Endodermal cell (in vitro differentiated cells): ENCODE data around the gene FRA10AC1. TPM values are rescaled to one million over a fixed set of nuclear protein-coding genes. Genes with fewer than 3 reads are reported as not detected.
A peak's percentile ranks its signal among the peaks of the same experiment; 100 is the strongest.

Experiments used
- DNase-seq: peaks from one replicate; pipeline ENCODE4 v3.0.0-alpha.2; 2017
- H3K27ac ChIP-seq: 2 replicates; pipeline ENCODE4 v1.5.1; 2013; ENCODE audit warnings: mild to moderate bottlenecking, low read depth, low read length, moderate library complexity
- H3K27me3 ChIP-seq: 2 replicates; pipeline ENCODE4 v1.6.1; 2013; ENCODE audit warnings: mild to moderate bottlenecking, low read length, moderate library complexity; ENCODE audit not compliant: insufficient read depth, control insufficient read depth, poor library complexity, severe bottlenecking
- H3K36me3 ChIP-seq: 2 replicates; pipeline ENCODE4 v1.7.0; 2013; ENCODE audit warnings: mild to moderate bottlenecking, low read length, moderate library complexity; ENCODE audit not compliant: control insufficient read depth, insufficient read depth
- H3K4me1 ChIP-seq: one replicate; pipeline ENCODE4 v1.7.0; 2013; ENCODE audit warnings: low read length; ENCODE audit not compliant: control insufficient read depth, insufficient read depth
- H3K4me3 ChIP-seq: 2 replicates; pipeline ENCODE4 v1.5.1; 2013; ENCODE audit warnings: mild to moderate bottlenecking, low read length, moderate library complexity
- H3K9ac ChIP-seq: 2 replicates; pipeline ENCODE4 v1.6.1; 2013; ENCODE audit warnings: mild to moderate bottlenecking, low read length, moderate library complexity; ENCODE audit not compliant: poor library complexity, severe bottlenecking; ENCODE audit errors: extremely low read depth
- H3K9me3 ChIP-seq: 2 replicates; pipeline ENCODE4 v1.6.1; 2013; ENCODE audit warnings: mild to moderate bottlenecking, low read length, moderate library complexity; ENCODE audit not compliant: control insufficient read depth
- H3K27ac Mint-ChIP-seq: 2 replicates; pipeline ENCODE4 v1.8.0; 2020; ENCODE audit warnings: mixed read lengths
- H3K27me3 Mint-ChIP-seq: 2 replicates; pipeline ENCODE4 v1.8.0; 2021; ENCODE audit warnings: mild to moderate bottlenecking, mixed read lengths; ENCODE audit not compliant: insufficient read depth
- H3K36me3 Mint-ChIP-seq: 2 replicates; pipeline ENCODE4 v1.8.0; 2020; ENCODE audit warnings: low read depth, mixed read lengths
- H3K4me1 Mint-ChIP-seq: 2 replicates; pipeline ENCODE4 v1.8.0; 2020; ENCODE audit warnings: mixed read lengths
- H3K4me3 Mint-ChIP-seq: 2 replicates; pipeline ENCODE4 v1.8.0; 2020; ENCODE audit warnings: mild to moderate bottlenecking, moderate library complexity, mixed read lengths
- H3K9me3 Mint-ChIP-seq: 2 replicates; pipeline ENCODE4 v1.8.0; 2020; ENCODE audit warnings: mild to moderate bottlenecking, mixed read lengths
- WGBS, 2 experiments: methylation state at CpG; one replicate each; pipeline versions ENCODE4 v1.1.5 to v1.1.7; 2013; ENCODE audit warnings: missing lambda C conversion rate in 2 of 2, mixed read lengths in 1 of 2; ENCODE audit not compliant: insufficient coverage in 1 of 2, insufficient read length in 1 of 2; 5-methylcytosine and 5-hydroxymethylcytosine counted together
- total RNA-seq, 2 donors: library from RNA; stranded (reverse); fragmentation: NEBNext Ultra II Directional in 1 of 2; extraction: Animal tissue kit (Norgen Biotek cat#: 25700) in 1 of 2; gene quantifications; 2 replicates in 1 of 2; 3 replicates in 1 of 2; pipeline ENCODE4 v1.2.1, GENCODE V29; 2021
- TF ChIP-seq, protein P1 (sequence below): fragments of 200-600 bp; sonication (generic); conservative IDR thresholded peaks from 2 replicates; pipeline ENCODE4 v1.5.0; 2021; ENCODE audit warnings: antibody characterized with exemption, mild to moderate bottlenecking

The FRA10AC1 gene
- total RNA-seq, 2 donors from 2014 or later = 16.5 to 28.3 TPM

DNA sequence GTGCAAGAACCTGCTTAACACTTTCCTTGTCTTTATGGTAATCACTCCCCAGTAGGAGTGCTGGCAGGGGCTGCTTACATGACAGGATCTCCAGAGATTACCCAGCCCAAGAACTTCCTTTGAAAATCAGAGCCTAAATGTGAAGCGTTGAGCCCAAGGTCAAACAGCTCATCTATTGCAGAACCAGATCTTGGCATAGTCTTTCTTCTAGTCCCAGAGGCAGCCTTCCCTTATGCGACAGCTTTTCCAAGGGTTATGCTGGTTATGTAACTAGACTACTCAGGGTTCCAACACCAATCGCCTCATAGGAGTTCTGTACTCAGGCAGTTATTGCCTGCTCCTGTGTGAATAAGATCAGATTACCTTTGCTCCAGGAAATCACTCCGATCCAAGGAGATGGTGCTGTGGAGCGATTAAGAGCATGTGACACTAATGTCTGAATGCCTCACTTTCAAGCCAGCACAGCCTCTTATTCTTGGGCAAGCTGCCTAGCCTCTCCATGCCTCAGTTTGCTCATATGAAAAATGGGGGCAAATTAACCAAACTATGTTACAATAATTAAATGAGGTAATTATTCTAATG is 46.9 kb upstream of the FRA10AC1 start:
- H3K36me3 ChIP-seq = no peaks in the 10 kb centered on the region
- WGBS, 2 experiments = 5 to 13% methylated on average over 4 to 5 of the region's 5 CpGs
- H3K4me1 ChIP-seq = peaks cover 25% of the 10 kb centered on the region
- no peak overlapping the region for H3K27ac ChIP-seq
- H3K9me3 Mint-ChIP-seq = no peaks in the 10 kb centered on the region
- peak overlapping the region; percentile 58 for H3K27ac Mint-ChIP-seq
- H3K9ac ChIP-seq = no peak overlapping the region
- H3K27me3 Mint-ChIP-seq = no peaks in the 10 kb centered on the region
- TF ChIP-seq, protein P1, sequence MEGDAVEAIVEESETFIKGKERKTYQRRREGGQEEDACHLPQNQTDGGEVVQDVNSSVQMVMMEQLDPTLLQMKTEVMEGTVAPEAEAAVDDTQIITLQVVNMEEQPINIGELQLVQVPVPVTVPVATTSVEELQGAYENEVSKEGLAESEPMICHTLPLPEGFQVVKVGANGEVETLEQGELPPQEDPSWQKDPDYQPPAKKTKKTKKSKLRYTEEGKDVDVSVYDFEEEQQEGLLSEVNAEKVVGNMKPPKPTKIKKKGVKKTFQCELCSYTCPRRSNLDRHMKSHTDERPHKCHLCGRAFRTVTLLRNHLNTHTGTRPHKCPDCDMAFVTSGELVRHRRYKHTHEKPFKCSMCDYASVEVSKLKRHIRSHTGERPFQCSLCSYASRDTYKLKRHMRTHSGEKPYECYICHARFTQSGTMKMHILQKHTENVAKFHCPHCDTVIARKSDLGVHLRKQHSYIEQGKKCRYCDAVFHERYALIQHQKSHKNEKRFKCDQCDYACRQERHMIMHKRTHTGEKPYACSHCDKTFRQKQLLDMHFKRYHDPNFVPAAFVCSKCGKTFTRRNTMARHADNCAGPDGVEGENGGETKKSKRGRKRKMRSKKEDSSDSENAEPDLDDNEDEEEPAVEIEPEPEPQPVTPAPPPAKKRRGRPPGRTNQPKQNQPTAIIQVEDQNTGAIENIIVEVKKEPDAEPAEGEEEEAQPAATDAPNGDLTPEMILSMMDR = no peak
- no peak overlapping the region for H3K4me3 ChIP-seq
- no peaks in the 10 kb centered on the region for H3K36me3 Mint-ChIP-seq
- H3K4me3 Mint-ChIP-seq = no peak overlapping the region
- H3K27me3 ChIP-seq = no peaks in the 10 kb centered on the region
- peak; percentile 90 for DNase-seq
- no peaks in the 10 kb centered on the region for H3K9me3 ChIP-seq
- H3K4me1 Mint-ChIP-seq = peaks cover 69% of the 10 kb centered on the region

DNA sequence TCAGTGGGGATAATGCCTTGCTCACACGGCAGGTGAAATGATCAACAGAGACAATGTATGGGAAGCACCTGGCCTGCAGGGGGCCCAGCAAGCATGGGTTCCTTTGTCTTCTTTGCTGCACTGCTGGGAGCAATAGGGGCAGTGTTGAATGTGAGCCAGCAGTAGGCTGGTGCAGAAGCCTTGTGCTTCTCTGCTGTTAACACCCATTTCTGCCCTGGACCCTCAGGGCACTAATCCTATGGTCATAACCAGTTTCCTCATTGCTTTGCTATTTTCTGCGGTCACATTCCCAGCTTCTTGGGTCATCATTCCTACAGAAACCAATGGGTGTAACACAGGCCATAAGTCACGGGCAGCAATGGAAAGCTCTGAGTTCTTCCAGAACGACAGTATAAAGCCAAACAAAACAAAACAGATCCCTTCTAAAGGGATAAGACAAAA is 44.5 kb upstream of the FRA10AC1 start:
- H3K36me3 Mint-ChIP-seq = no peaks in the 10 kb centered on the region
- Histone ChIP-seq H3K4me1 (peaks cover 18% of the 10 kb centered on the region), H3K27me3 (no peaks in the 10 kb centered on the region), H3K9me3 (no peaks in the 10 kb centered on the region), H3K36me3 (no peaks in the 10 kb centered on the region), H3K27ac (no peak overlapping the region), H3K4me3 (no peak overlapping the region), H3K9ac (no peak overlapping the region)
- TF ChIP-seq, protein P1 = peak; percentile 92
- H3K27me3 Mint-ChIP-seq = no peaks in the 10 kb centered on the region
- H3K27ac Mint-ChIP-seq = peak overlapping the region; percentile 76
- no peaks in the 10 kb centered on the region for H3K9me3 Mint-ChIP-seq
- WGBS, 2 experiments = 55 to 81% methylated on average over 3 to 4 of the region's 4 CpGs
- H3K4me3 Mint-ChIP-seq = no peak overlapping the region
- peaks cover 45% of the 10 kb centered on the region for H3K4me1 Mint-ChIP-seq
- peak; percentile 93 for DNase-seq

DNA sequence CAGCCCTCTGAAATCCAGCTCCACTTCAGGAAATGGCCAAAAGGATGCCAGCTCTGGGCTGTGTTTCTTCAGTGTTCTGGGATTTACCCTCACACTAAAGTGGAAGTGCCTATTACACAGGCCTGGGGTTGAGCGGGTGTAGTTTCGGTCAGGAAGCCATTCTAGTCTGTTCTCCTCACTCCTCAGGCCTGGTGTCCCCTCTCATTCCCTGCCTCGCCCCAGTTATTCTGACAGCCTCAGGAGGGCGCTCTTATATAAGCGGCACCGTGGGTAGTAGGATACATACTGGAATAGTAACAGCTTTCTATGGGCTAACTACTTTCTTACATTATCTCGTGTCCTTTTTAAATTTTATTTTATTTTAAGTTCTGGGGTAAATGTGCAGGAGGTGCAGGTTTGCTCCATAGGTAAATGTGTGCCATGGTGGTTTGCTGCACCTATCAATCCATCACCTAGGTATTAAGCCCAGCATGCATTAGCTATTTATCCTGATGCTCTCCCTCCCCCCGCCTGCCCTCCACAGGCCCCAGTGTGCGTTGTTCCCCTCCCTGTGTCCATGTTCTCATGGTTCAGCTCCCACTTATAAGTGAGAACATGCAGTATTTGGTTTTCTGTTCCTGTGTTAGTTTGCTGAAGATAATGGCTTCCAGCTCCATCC is 43.1 kb upstream of the FRA10AC1 start:
- Mint-ChIP-seq H3K4me3 (no peak overlapping the region), H3K36me3 (no peaks in the 10 kb centered on the region), H3K27ac (no peak overlapping the region), H3K27me3 (no peaks in the 10 kb centered on the region), H3K4me1 (peaks cover 32% of the 10 kb centered on the region), H3K9me3 (no peaks in the 10 kb centered on the region)
- H3K4me3 ChIP-seq = no peak overlapping the region
- TF ChIP-seq, protein P1 = peak; percentile 93
- no peaks in the 10 kb centered on the region for H3K36me3 ChIP-seq
- 34 to 75% methylated on average over 2 to 8 of the region's 9 CpGs for WGBS, 2 experiments
- no peak overlapping the region for H3K27ac ChIP-seq
- H3K9ac ChIP-seq = no peak overlapping the region
- peaks cover 8% of the 10 kb centered on the region for H3K4me1 ChIP-seq
- no peaks in the 10 kb centered on the region for H3K9me3 ChIP-seq
- peak; percentile 87 for DNase-seq
- H3K27me3 ChIP-seq = no peaks in the 10 kb centered on the region
